Uterus (tissue), 4 donors: Measurements from ENCODE around the gene CCDC91. TPM values are rescaled to one million over a fixed set of nuclear protein-coding genes. Genes with fewer than 3 reads are reported as not detected.

Experiments used
- DNase-seq, 2 donors: peaks; one replicate each; pipeline ENCODE4 v3.0.0-alpha.2; 2019 to 2020
- H3K27ac ChIP-seq, 2 donors: fragments of 200-600 bp; sonication (generic); 1 replicate in 1 of 2; 2 replicates in 1 of 2; pipeline ENCODE4 v1.5.1; 2016 to 2018
- H3K27me3 ChIP-seq, 2 donors: fragments of 200-600 bp; sonication (generic); one replicate each; pipeline ENCODE4 v1.5.1; 2018 to 2019; ENCODE audit warnings: control low read depth in 1 of 2
- H3K36me3 ChIP-seq, 2 donors: fragments of 200-600 bp; sonication (generic); one replicate each; pipeline ENCODE4 v1.5.1; 2019; ENCODE audit warnings: control low read depth in 1 of 2
- H3K4me1 ChIP-seq, 2 donors: fragments of 200-600 bp; sonication (generic); one replicate each; pipeline ENCODE4 v1.5.1; 2018 to 2019; ENCODE audit warnings: control low read depth in 1 of 2
- H3K4me3 ChIP-seq, 2 donors: fragments of 200-600 bp; sonication (generic); 1 replicate in 1 of 2; 2 replicates in 1 of 2; pipeline ENCODE4 v1.5.1; 2018 to 2019; ENCODE audit warnings: mild to moderate bottlenecking in 1 of 2
- H3K9me3 ChIP-seq, 2 donors: fragments of 200-600 bp; sonication (generic); one replicate each; pipeline ENCODE4 v1.5.1; 2019; ENCODE audit warnings: control low read depth in 1 of 2
- POLR2A ChIP-seq, 2 donors: fragments of 450-650 bp; IDR thresholded peaks; one replicate each; pipeline ENCODE4 v1.6.1; 2016; ENCODE audit warnings: antibody characterized with exemption in 2 of 2, mild to moderate bottlenecking in 1 of 2, moderate library complexity in 1 of 2
- intact Hi-C: fragments of 100-400 bp; cut with DNase I; formaldehyde crosslinking; loops from one replicate; pipeline ENCODE4 v1.15.1; 2023; ENCODE audit warnings: low total_unique reads
- total RNA-seq, 4 donors: library from RNA; depleted of rRNA in 3 of 4; stranded (reverse); fragments of >200 nt in 3 of 4; gene quantifications; one replicate each; pipeline versions ENCODE4 v1.1.0 to v1.2.4, GENCODE V29; 2014 to 2023
- TF ChIP-seq, protein P1 (sequence below), 4 experiments: fragments of 200-600 bp in 2 of 4; fragments of 450-650 bp in 2 of 4; sonication (generic) in 2 of 4; IDR thresholded peaks; one replicate each; pipeline ENCODE4 v1.5.1; 2016 to 2019; ENCODE audit warnings: antibody characterized with exemption in 4 of 4, mild to moderate bottlenecking in 2 of 4, moderate library complexity in 1 of 4
- donor health status: DM: yes; HTN: yes; CAD: no.

CCDC91 gene
- total RNA-seq, 4 donors from 2014 or later: 24.7 to 49.7 (median 41.0) TPM

DNA sequence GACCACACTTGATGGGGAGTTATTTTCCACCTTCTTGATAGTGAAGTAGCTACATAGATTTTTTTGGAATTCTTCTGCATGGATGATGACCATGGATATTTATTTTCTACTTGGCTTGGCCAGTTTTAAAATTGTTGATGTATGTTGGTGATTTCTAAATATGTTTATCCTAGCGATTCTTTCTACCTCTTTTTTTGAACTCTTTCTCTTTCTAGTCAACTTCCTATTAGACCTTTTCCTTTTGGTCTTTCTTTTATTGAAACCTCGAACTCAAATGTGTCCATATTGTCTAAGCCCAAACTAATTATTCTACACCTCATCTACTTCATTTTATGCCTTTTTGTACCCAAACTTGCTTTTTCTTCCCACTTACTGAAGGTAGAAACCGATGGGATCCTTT is 37.0 kb downstream of the CCDC91 start:
- Histone ChIP-seq H3K27me3 (no peaks in the 10 kb centered on the region), H3K9me3 (no peaks in the 10 kb centered on the region), H3K4me1 (no peaks in the 10 kb centered on the region), H3K36me3 (no peaks in the 10 kb centered on the region), H3K4me3 (no peak overlapping the region), H3K27ac (no peak overlapping the region)
- DNase-seq: no peak
- TF ChIP-seq POLR2A (IDR thresholded peaks at IDR 0.05): no peak
- TF ChIP-seq, protein P1, sequence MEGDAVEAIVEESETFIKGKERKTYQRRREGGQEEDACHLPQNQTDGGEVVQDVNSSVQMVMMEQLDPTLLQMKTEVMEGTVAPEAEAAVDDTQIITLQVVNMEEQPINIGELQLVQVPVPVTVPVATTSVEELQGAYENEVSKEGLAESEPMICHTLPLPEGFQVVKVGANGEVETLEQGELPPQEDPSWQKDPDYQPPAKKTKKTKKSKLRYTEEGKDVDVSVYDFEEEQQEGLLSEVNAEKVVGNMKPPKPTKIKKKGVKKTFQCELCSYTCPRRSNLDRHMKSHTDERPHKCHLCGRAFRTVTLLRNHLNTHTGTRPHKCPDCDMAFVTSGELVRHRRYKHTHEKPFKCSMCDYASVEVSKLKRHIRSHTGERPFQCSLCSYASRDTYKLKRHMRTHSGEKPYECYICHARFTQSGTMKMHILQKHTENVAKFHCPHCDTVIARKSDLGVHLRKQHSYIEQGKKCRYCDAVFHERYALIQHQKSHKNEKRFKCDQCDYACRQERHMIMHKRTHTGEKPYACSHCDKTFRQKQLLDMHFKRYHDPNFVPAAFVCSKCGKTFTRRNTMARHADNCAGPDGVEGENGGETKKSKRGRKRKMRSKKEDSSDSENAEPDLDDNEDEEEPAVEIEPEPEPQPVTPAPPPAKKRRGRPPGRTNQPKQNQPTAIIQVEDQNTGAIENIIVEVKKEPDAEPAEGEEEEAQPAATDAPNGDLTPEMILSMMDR (IDR thresholded peaks at IDR 0.05): no peak
- intact Hi-C loops: no loop called here

DNA sequence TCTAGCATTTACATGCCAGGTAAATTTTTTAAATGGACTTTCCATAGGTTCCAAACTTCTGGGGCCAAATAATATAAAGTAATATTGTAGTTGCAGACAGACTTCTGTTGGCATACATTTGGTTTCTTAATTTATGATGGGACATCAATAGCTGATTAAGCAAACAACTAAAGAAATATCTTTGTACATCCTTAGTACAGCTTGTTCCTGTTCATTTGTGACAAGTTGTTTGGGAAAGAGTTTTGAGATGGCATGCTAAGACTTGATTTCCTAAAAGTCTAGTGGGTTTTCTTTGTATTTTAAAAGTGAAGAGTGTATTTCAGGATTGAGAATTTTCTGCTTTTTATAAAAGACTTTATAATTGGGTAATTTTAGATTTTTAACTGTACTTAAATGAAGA is 41.0 kb downstream of the CCDC91 start:
- Histone ChIP-seq H3K36me3 (no peaks in the 10 kb centered on the region), H3K4me1 (no peaks in the 10 kb centered on the region), H3K27ac (no peak overlapping the region), H3K9me3 (no peaks in the 10 kb centered on the region), H3K27me3 (no peaks in the 10 kb centered on the region), H3K4me3 (no peak overlapping the region)
- intact Hi-C loops: no loop called here
- TF ChIP-seq, protein P1 (IDR thresholded peaks at IDR 0.05): no peak
- TF ChIP-seq POLR2A (IDR thresholded peaks at IDR 0.05): no peak
- DNase-seq: no peak

DNA sequence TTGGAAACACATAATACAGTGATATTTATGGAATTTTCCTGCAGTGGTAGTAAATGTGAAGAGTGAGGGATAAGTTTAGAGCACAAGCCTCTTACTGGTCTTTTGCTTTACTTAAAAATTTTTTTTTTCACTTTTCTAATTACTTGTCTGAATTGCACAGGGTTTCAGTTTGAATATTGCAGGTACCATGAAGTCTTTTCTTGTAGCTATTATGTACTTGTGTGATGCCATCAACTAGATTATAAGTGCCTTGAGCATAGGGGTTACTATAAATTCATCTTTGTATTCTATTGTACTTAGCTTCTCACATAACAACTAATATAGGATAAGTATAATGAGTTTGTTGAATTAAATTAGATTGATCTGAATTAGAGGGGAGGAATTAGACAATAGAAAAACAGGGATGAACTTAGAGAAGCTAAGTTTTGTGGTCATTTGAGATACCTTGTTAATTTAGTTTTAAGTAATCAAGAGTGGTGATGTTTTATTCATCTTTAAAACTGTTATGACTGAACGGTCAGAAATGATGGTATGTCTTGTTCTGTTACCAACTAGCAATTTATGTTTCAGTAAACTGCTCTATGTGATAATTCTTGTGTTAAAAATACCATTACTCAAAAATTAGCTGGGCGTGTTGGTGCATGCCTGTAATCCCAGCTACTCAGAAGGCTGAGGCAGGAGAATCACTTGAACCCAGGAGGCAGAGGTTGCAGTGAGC is 42.1 kb downstream of the CCDC91 start:
- intact Hi-C loops: no loop called here
- H3K4me3 ChIP-seq: no peak overlapping the region
- H3K27me3 ChIP-seq: no peaks in the 10 kb centered on the region
- no peak for DNase-seq
- no peak for TF ChIP-seq POLR2A (IDR thresholded peaks at IDR 0.05)
- TF ChIP-seq, protein P1 (IDR thresholded peaks at IDR 0.05): no peak
- H3K4me1 ChIP-seq: no peaks in the 10 kb centered on the region
- H3K36me3 ChIP-seq: no peaks in the 10 kb centered on the region
- H3K9me3 ChIP-seq: no peaks in the 10 kb centered on the region
- H3K27ac ChIP-seq: no peak overlapping the region

DNA sequence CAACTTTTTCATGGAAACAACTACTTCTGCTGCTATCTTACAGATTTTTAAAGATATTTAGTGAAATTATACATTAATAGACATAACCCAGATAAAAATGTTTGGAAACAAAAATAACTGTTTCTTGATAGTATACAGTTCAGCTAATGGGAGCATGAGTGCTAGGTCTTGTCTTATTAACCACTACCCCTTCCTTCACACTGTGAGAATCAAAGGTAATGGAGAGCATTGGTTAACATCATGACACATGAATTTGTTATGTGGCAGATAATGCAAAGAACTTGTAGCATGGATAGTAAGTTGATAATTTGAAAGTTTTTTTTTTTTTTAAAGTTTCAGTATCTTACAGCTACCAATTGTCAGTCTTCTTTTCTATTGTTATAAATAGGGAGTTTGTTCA is 44.2 kb downstream of the CCDC91 start:
- H3K27me3 ChIP-seq: no peaks in the 10 kb centered on the region
- H3K4me1 ChIP-seq: no peaks in the 10 kb centered on the region
- H3K9me3 ChIP-seq: no peaks in the 10 kb centered on the region
- no peaks in the 10 kb centered on the region for H3K36me3 ChIP-seq
- no peak for DNase-seq
- intact Hi-C loops: no loop called here
- no peak for TF ChIP-seq POLR2A (IDR thresholded peaks at IDR 0.05)
- TF ChIP-seq, protein P1 (IDR thresholded peaks at IDR 0.05): no peak
- no peak overlapping the region for H3K4me3 ChIP-seq
- no peak overlapping the region for H3K27ac ChIP-seq

DNA sequence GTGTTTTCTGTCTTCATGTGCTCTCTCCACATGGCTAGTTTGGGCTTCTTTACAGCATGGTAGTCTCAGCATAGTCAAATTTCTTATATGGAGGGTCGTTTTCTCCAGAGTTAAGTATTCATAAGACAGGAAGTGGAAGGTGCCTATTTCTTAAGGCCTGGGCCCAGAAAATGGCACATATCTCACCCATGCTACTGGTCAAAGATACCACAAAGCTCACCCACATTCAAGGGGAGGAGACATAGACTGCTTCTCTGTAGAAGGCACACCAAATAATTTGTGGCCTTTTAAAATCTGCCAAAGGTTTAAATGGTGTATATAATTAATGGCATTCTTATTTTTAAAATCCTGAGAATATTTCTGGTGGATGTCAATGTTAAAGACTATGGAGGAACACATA is 44.8 kb downstream of the CCDC91 start:
- H3K4me3 ChIP-seq: no peak overlapping the region
- no peak for DNase-seq
- no peak overlapping the region for H3K27ac ChIP-seq
- no peaks in the 10 kb centered on the region for H3K36me3 ChIP-seq
- no peaks in the 10 kb centered on the region for H3K27me3 ChIP-seq
- H3K4me1 ChIP-seq: no peaks in the 10 kb centered on the region
- intact Hi-C loops: no loop called here
- no peaks in the 10 kb centered on the region for H3K9me3 ChIP-seq
- no peak for TF ChIP-seq POLR2A (IDR thresholded peaks at IDR 0.05)
- TF ChIP-seq, protein P1 (IDR thresholded peaks at IDR 0.05): no peak
